Liver (tissue), 3 donors: Measurements from ENCODE around the gene ASIC4.

ENCODE experiments used
- TF ChIP-seq, protein P1 (sequence below): fragments of 150-350 bp; IDR thresholded peaks from 2 replicates; pipeline ENCODE4 v1.5.1; 2017; ENCODE audit warnings: improper control_type of control experiment, low read depth, low read length; ENCODE audit not compliant: missing input control
- TF ChIP-seq, protein P2 (sequence below): IDR thresholded peaks from 2 replicates; pipeline ENCODE4 v1.6.1; 2016; ENCODE audit warnings: antibody characterized with exemption
- TF ChIP-seq, protein P3 (sequence below): IDR thresholded peaks from 2 replicates; pipeline ENCODE4 v1.6.1; 2016; ENCODE audit warnings: antibody characterized with exemption, mild to moderate bottlenecking
- donor health status: healthy.
- donor health status: healthy.

DNA sequence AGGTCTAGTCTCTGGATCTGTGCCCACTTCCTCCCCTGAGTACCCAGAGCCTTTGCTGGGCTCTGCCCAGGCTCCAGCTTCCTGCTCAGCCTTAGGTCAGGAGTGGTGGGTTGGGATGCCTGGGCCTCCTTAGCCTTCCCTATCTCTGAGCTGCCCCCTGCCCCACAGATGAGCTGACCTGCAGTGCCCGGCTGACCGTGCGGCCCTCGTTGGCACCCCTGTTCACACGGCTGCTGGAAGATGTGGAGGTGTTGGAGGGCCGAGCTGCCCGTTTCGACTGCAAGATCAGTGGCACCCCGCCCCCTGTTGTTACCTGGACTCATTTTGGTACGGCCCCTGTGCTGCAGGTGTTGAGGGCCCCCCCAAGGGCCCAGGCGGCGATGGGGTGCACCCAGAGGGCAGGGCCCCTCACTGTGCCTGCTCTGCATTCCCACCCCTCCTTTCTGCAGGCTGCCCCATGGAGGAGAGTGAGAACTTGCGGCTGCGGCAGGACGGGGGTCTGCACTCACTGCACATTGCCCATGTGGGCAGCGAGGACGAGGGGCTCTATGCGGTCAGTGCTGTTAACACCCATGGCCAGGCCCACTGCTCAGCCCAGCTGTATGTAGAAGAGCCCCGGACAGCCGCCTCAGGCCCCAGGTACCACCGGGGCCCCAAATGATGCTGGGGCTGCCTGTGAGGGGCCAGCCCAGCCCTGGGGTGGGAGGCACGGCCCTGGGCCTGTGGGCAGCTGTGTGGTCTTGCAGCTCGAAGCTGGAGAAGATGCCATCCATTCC lies 45.7 kb upstream of the ASIC4 start:
- TF ChIP-seq, protein P1, sequence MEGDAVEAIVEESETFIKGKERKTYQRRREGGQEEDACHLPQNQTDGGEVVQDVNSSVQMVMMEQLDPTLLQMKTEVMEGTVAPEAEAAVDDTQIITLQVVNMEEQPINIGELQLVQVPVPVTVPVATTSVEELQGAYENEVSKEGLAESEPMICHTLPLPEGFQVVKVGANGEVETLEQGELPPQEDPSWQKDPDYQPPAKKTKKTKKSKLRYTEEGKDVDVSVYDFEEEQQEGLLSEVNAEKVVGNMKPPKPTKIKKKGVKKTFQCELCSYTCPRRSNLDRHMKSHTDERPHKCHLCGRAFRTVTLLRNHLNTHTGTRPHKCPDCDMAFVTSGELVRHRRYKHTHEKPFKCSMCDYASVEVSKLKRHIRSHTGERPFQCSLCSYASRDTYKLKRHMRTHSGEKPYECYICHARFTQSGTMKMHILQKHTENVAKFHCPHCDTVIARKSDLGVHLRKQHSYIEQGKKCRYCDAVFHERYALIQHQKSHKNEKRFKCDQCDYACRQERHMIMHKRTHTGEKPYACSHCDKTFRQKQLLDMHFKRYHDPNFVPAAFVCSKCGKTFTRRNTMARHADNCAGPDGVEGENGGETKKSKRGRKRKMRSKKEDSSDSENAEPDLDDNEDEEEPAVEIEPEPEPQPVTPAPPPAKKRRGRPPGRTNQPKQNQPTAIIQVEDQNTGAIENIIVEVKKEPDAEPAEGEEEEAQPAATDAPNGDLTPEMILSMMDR, result no peak
- TF ChIP-seq, protein P2, sequence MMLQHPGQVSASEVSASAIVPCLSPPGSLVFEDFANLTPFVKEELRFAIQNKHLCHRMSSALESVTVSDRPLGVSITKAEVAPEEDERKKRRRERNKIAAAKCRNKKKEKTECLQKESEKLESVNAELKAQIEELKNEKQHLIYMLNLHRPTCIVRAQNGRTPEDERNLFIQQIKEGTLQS, result no peak
- TF ChIP-seq, protein P3, sequence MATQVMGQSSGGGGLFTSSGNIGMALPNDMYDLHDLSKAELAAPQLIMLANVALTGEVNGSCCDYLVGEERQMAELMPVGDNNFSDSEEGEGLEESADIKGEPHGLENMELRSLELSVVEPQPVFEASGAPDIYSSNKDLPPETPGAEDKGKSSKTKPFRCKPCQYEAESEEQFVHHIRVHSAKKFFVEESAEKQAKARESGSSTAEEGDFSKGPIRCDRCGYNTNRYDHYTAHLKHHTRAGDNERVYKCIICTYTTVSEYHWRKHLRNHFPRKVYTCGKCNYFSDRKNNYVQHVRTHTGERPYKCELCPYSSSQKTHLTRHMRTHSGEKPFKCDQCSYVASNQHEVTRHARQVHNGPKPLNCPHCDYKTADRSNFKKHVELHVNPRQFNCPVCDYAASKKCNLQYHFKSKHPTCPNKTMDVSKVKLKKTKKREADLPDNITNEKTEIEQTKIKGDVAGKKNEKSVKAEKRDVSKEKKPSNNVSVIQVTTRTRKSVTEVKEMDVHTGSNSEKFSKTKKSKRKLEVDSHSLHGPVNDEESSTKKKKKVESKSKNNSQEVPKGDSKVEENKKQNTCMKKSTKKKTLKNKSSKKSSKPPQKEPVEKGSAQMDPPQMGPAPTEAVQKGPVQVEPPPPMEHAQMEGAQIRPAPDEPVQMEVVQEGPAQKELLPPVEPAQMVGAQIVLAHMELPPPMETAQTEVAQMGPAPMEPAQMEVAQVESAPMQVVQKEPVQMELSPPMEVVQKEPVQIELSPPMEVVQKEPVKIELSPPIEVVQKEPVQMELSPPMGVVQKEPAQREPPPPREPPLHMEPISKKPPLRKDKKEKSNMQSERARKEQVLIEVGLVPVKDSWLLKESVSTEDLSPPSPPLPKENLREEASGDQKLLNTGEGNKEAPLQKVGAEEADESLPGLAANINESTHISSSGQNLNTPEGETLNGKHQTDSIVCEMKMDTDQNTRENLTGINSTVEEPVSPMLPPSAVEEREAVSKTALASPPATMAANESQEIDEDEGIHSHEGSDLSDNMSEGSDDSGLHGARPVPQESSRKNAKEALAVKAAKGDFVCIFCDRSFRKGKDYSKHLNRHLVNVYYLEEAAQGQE, result no peak
